PC-3 (cell line): ENCODE results near the gene ACAP1.

Source experiments
- CTCF ChIP-seq: fragments of 300-600 bp; sonication (generic); conservative IDR thresholded peaks from 2 replicates; pipeline ENCODE4 v1.5.1; 2017; ENCODE audit warnings: antibody characterized with exemption, low read depth, mild to moderate bottlenecking, low read length
- EZH2phosphoT487 ChIP-seq: fragments of 300-600 bp; sonication (generic); IDR thresholded peaks from 2 replicates; pipeline ENCODE4 v1.6.1; 2018; ENCODE audit warnings: mild to moderate bottlenecking, antibody characterized with exemption, low read length, borderline replicate concordance

GRCh38 chr17:7313890-7314718 is 22.2 kb upstream of the ACAP1 start:
- TF ChIP-seq EZH2phosphoT487 (no peak), CTCF (no peak)
